ENCODE data around the gene EHD4.

The EHD4 gene

GRCh38 chr15:41853831-41854230 lies 118.5 kb downstream of the EHD4 start:
- no peak overlapping the region for H3K4me3 ChIP-seq (ENCODE audit: low read depth, low read length, poor library complexity, severe bottlenecking)
- H3K4me1 ChIP-seq (ENCODE audit: insufficient read depth, low read length, severe bottlenecking), result no peaks in the 10 kb centered on the region
- no peaks in the 10 kb centered on the region for H3K36me3 ChIP-seq (ENCODE audit: insufficient read depth, low read length)
- no peaks in the 10 kb centered on the region for H4K20me1 ChIP-seq (ENCODE audit: insufficient read depth, low read length)
- H3K27me3 ChIP-seq (ENCODE audit: insufficient read depth, low read length), result 0 out of 2 replicates have a peak, but pooled peaks cover 6% of the 10 kb centered on the region
- no peak overlapping the region for H3K27ac ChIP-seq (ENCODE audit: low read depth, low read length, poor library complexity, severe bottlenecking)
- H3K9me3 ChIP-seq (ENCODE audit: low read length), result no peaks in the 10 kb centered on the region
- H3K79me2 ChIP-seq (ENCODE audit: insufficient read depth, low read length), result no peaks in the 10 kb centered on the region
- H3K4me2 ChIP-seq (ENCODE audit: low read length), result no peak overlapping the region
- H2AFZ ChIP-seq (ENCODE audit: low read length), result no peak overlapping the region
- H3F3A ChIP-seq (ENCODE audit: insufficient read depth, low read length), result no peaks in the 10 kb centered on the region
- no peaks in the 10 kb centered on the region for H3K9me2 ChIP-seq (ENCODE audit: low read depth, low read length)
- no peak for TF ChIP-seq CTCF (IDR thresholded peaks at IDR 0.05; ENCODE audit: low read length)
- no peak overlapping the region for H3K9ac ChIP-seq (ENCODE audit: low read length)

GRCh38 chr15:41852736-41853590 lies 119.4 kb downstream of the EHD4 start:
- Histone ChIP-seq H4K20me1 (ENCODE audit: insufficient read depth, low read length) (no peaks in the 10 kb centered on the region), H3F3A (ENCODE audit: insufficient read depth, low read length) (no peaks in the 10 kb centered on the region), H3K4me2 (ENCODE audit: low read length) (no peak overlapping the region), H3K9ac (ENCODE audit: low read length) (no peak overlapping the region), H2AFZ (ENCODE audit: low read length) (no peak overlapping the region), H3K36me3 (ENCODE audit: insufficient read depth, low read length) (peaks cover 3% of the 10 kb centered on the region), H3K9me3 (ENCODE audit: low read length) (no peaks in the 10 kb centered on the region), H3K9me2 (ENCODE audit: low read depth, low read length) (no peaks in the 10 kb centered on the region), H3K27ac (ENCODE audit: low read depth, low read length, poor library complexity, severe bottlenecking) (no peak overlapping the region), H3K27me3 (ENCODE audit: insufficient read depth, low read length) (0 out of 2 replicates have a peak, but pooled peaks cover 6% of the 10 kb centered on the region), H3K4me3 (ENCODE audit: low read depth, low read length, poor library complexity, severe bottlenecking) (no peak overlapping the region), H3K79me2 (ENCODE audit: insufficient read depth, low read length) (no peaks in the 10 kb centered on the region), H3K4me1 (ENCODE audit: insufficient read depth, low read length, severe bottlenecking) (no peaks in the 10 kb centered on the region)
- TF ChIP-seq CTCF (IDR thresholded peaks at IDR 0.05; ENCODE audit: low read length) (no peak), EZH2 (IDR thresholded peaks at IDR 0.05; ENCODE audit: borderline replicate concordance, low read length) (no peak)

GRCh38 chr15:41851755-41852370 lies 120.5 kb downstream of the EHD4 start:
- H3K4me1 ChIP-seq (ENCODE audit: insufficient read depth, low read length, severe bottlenecking), result no peaks in the 10 kb centered on the region
- no peak overlapping the region for H3K4me2 ChIP-seq (ENCODE audit: low read length)
- no peaks in the 10 kb centered on the region for H3F3A ChIP-seq (ENCODE audit: insufficient read depth, low read length)
- H4K20me1 ChIP-seq (ENCODE audit: insufficient read depth, low read length), result no peaks in the 10 kb centered on the region
- H3K79me2 ChIP-seq (ENCODE audit: insufficient read depth, low read length), result no peaks in the 10 kb centered on the region
- TF ChIP-seq EZH2 (IDR thresholded peaks at IDR 0.05; ENCODE audit: borderline replicate concordance, low read length), result no peak
- TF ChIP-seq CTCF (IDR thresholded peaks at IDR 0.05; ENCODE audit: low read length), result no peak
- no peak overlapping the region for H3K9ac ChIP-seq (ENCODE audit: low read length)
- H3K27me3 ChIP-seq (ENCODE audit: insufficient read depth, low read length), result 0 out of 2 replicates have a peak, but pooled peaks cover 6% of the 10 kb centered on the region
- H2AFZ ChIP-seq (ENCODE audit: low read length), result no peak overlapping the region
- H3K27ac ChIP-seq (ENCODE audit: low read depth, low read length, poor library complexity, severe bottlenecking), result no peak overlapping the region
- H3K9me2 ChIP-seq (ENCODE audit: low read depth, low read length), result no peaks in the 10 kb centered on the region
- no peak overlapping the region for H3K4me3 ChIP-seq (ENCODE audit: low read depth, low read length, poor library complexity, severe bottlenecking)
- peaks cover 7% of the 10 kb centered on the region for H3K36me3 ChIP-seq (ENCODE audit: insufficient read depth, low read length)
- H3K9me3 ChIP-seq (ENCODE audit: low read length), result no peaks in the 10 kb centered on the region
